Endothelial cell of hepatic sinusoid (primary cell): ENCODE measurements around the gene KREMEN1.

Source experiments
- in situ Hi-C: cut with HindIII; loops from 2 replicates; pipeline ENCODE4 v1.10.0; 2017; ENCODE audit warnings: low sequenced_read_pairs

The KREMEN1 gene

DNA sequence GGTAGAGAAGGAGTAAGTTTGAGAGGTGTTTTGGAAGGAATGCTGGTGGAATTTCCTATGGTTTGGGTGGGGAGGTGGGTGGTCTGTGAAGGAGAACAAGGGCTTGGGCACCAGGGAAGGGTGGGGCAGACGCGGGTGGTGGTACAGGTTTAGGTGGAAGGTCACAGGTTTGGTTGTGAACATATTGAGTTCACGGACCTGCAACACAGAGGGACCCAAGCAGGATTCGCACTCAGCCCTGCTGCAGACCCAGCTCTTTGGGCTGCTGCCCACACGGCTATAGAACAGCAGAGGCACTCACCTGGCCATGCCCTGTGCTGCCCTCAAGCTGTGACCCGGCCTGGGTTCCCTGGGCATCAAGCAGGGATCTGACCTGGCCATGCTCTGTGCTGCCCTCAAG, 99.4 kb downstream of the KREMEN1 start:
- in situ Hi-C loops, result no loop called here

DNA sequence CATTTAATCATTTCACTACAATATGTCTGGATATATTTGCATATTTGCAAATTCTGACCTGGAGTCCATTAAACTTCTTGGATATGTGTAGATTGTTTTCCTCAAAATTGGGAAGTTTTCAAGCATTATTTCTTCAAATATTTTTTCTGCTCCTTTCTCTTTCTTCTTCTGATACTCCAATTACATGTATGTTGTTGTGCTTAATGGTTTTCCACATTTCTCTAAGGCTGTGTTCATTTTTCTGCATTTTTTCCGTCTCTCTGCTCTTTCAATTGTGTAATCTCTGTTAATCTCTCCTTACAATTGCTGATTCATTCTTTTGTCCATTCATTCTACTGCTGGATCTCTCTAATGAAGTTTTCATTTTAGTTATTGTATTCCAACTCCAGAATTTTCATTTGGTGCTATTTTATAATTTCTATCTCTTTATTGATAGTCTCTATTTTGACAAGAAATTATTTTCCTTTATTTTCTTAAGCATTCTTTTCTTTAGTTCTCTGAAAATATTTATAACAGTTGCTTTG, 102.5 kb downstream of the KREMEN1 start:
- in situ Hi-C loops, result no loop called here

DNA sequence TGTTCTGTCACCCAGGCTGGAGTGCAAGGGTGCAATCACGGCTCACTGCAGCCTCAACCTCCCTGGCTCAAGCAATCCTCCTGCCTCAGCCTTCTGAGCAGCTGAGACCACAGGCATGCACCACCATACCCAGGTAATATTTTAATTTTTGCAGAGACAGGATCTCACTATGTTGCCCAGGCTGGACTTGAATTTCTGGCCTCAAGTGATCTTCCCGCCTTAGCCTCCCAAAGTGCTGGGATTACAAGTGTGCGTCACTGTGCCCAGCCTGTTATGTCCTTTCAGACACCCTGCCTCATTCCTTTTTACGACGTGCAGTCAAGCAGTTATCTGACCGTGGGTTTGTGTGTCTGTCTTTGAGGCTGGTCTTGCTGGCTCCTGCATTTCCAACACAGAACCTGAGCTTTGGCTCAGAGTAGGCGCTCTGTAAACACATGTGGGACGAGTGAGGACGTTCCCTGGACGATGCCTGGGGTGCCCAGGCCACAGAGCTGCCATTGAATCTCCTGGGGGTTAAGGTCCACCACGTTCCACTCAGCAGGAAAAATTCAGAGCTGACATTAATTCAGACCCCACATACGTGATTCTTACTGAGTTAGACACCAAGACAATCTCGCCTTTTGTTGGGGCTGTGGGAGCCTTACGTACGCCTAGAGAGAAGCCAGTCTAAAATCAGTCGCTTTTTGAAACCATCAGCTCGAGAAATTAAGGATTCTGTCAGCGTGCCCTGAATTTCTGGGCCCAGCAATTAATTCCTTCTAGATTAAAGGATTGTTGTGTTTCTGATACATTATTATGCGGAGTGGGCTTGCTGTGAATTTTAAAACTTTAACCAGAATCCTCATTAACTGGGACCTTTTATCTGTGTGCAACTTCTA, 111.4 kb downstream of the KREMEN1 start:
- in situ Hi-C loops, result no loop called here

DNA sequence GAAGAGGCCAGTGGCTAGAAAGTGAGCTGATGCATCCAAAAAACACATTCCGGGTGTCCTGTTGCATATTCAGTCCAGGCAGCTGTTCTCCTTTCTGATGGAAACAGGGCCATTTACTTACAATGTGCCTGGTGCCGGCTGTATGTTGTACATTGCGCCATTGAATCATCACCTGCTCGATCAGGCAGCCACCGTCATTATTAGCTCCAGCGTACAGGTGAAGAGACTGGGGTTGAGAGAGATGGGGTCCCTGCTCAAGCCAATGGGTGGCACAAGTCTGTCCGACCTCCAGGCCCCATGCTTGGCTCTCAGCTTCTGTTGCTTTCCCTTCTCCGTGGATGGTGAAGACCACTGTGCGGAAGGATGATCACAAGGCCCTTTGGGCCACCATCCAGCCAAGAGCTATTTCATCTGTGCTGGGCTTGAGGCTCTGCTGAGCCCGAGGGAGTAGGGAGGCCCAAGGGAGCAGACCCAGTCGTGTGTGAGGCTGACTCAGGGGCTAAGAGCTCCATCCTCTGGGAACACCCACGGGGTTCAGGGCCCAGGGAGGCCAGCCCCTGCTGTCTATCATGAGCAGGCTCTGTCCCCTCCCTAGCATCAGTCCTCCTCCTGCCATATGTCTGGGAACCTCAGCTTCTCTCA, 112.1 kb downstream of the KREMEN1 start:
- in situ Hi-C loops, result no loop called here

- in situ Hi-C loops, result no loop called here
Measured at GRCh38 chr22:29186302-29186701, 113.5 kb downstream of the KREMEN1 start.

DNA sequence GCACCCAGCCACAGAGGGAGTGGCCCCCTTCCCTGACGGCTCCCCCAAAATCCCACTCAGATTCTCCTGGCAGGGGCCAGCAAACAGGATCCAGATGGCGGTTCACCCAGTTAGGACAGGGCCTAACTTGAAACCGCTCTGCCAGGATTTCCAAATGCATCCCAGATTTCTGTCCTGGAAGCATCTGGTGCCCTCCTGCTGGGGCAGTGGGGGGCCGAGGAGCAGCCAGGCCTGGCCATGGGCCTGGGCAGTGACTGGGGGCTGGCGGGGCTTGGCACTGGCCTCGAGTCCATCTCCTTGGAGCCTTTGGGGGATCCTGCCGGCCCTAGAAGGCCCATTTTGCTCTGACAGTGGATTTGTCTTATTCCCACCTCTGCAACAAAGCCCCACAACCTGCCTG, 115.0 kb downstream of the KREMEN1 start:
- in situ Hi-C loops, result no loop called here

- in situ Hi-C loops, result no loop called here
Measured at GRCh38 chr22:29190051-29190450, 117.2 kb downstream of the KREMEN1 start.

GRCh38 chr22:29190918-29191317, 118.1 kb downstream of the KREMEN1 start:
- in situ Hi-C loops, result no loop called here

DNA sequence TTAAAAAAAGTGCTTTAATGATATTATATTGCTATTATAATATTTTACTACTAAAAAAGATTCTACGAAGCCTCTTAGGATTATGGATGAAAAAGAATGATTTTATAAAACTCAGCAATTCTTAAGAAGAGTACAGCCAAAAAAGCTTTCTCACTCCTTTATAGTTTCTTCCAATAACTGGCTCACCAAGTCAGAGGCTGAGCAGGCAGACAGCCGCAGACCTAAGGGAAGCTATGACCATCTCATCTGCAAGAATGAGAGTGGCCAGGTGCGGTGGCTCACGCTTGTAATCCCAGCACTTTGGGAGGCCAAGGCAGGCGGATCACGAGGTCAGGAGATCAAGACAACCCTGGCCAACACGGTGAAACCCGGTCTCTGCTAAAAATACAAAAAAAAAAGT, 120.2 kb downstream of the KREMEN1 start:
- in situ Hi-C loops, result no loop called here

DNA sequence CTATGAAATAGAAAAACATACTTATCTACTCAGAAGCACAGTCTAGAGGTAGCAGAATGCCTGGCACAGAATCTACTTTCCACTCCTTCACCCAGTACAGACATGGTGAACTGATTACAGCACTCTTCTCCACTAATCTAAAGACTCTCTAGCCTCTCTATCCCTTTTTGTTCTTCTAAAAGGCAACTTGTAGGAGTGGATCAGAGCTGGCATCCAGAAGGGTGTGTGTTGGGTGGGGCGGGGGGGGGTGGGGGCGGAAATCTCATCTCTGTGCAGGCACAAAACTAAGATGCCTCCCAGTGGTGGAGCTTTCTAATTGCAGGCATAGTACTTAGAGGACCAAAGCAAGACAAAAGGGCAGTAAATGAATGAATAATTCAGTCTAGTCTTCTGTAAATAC, 121.3 kb downstream of the KREMEN1 start:
- in situ Hi-C loops, result no loop called here

DNA sequence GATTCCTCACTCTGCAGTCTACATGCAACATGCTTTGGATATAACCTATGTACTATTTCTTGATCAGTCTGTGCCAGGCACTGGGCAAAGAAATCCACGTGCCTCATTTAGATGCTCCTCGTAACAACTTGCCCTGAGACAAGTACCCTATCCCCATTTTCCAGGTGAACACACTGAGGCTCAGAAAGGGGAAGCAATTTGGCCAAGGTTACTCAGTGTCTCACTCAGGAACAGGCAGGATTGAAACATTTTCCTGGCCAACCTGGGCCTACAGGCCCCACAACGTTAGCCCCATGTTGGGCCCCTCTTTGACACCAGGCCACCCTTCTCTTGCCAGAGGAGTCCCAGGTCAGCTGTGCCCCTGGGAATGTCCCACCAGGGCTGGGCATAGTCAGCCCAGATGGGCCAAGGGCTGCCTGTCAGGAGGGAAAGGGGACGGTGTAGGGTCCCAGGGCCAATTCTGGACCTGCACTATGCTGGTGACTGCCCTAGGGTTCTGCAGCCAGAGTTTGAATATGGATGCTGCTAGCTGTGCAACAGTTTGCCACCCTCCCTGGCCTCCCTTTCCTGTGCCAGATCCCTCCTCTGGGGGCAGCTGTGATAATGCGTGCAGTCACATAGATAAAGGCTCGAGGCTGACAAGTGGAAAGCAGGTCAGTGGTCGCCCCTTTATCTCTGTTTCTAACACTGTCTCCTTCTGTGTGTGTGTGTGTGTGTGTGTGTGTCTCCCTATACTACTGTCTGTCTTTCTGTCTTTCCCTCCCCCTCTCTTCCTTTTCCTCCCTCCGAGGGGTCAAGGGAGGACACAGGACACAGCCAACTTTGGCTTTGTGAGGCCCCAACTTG, 122.5 kb downstream of the KREMEN1 start:
- in situ Hi-C loops, result no loop called here

DNA sequence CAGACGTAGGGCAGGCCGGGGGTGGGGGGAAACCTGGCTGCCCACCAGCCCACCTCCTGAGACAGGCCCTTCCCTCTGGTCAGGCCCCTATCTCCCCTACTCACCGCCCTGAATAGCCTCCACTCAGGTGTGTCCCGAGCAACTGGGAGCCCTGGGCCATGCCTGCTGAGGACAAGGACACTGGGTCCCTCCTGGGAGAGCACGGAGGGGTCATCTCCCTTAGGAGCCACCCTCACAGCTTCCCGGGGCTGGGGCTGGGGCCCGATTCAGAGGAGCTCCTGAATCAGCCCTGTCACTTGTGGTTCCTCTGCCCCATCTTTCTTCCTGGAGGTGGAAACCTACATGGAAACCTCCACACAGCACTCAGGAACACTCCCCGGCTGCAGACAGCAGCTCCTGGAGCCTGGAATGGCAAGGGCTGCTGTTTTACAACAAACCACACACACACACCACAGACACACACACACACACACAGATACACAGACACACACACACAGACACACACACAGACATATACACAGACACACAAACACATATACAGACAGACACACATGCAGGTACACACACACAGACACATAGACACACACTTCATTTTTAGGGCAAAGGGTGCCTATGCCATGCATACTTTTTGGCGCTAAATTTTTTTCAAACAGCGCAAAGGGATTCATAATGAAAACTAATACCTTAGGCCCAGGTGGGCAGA, 123.3 kb downstream of the KREMEN1 start:
- in situ Hi-C loops, result no loop called here

- in situ Hi-C loops, result no loop called here
Measured at GRCh38 chr22:29197096-29197495, 124.3 kb downstream of the KREMEN1 start.

GRCh38 chr22:29198240-29198639, 125.4 kb downstream of the KREMEN1 start:
- in situ Hi-C loops, result no loop called here

DNA sequence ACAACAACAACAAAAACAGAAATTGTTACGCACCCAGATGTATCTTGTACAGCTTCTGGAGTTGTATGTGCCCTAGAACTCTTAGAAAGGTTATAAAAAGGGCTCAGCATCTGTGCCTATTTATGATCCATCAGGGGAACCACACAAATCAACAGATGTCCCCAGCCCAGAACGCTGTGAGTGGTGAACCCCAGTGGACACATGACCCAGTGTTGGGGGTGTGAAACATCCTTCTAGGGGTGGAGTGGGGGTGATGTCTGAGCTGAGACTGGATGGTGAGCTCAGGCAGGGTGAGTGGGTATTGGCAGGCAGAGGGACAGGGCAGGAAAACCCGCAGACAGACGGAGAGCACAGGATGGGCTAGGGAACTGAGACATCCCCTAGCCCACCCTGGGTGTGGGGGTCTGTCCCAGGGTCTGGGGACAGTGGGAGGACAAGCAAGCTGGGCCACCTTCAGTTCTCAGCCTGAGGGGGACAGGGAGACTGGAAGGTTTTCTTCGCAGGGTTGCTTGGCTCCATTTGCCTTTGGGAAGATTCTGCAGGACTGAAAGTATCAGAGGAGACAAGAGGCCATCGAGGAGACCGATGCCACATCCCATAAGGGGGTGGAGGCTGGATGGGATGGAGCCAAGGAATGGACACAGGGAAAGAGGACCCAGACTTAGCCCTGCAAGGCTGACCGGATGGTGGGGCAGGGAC, 127.0 kb downstream of the KREMEN1 start:
- in situ Hi-C loops, result no loop called here

DNA sequence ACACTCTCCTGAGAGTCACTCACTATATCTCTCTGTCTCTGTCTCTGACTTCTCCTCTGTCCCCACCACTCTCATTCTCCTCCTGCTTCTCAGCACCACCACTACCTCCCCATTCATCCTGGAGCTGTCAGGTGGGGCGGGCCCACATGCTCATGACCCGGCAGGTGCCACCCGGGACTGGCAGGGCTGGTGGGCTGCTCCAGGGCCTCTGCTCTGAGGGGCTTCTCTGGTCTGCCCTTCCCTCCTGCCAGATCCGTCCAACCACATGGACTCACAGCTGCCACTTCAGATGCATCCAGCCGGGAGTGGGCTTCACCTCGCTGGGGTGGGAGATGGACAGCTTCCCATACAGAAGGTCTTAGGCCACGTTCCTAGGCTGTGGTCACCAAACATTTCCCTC, 128.1 kb downstream of the KREMEN1 start:
- in situ Hi-C loops, result no loop called here

DNA sequence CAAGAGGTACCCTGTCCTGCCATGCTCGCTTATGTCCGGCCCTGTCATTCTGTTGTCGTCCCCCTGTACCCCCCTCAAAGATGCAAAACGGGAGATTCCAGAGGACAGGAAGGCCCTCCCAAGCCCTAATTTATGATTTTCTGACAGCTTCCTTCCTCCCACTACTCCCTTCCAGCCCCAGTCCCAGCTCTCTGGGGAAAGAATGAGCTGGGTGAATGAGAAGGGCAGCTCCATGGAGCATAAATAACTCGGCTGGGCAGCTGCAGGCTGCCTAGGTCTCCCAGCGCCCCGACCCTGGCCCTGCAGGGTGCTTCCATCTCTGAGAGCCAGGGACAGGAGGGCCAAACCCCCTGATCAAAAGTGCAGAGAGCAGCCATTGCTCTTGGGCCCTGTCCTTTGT, 128.9 kb downstream of the KREMEN1 start:
- in situ Hi-C loops, result no loop called here

DNA sequence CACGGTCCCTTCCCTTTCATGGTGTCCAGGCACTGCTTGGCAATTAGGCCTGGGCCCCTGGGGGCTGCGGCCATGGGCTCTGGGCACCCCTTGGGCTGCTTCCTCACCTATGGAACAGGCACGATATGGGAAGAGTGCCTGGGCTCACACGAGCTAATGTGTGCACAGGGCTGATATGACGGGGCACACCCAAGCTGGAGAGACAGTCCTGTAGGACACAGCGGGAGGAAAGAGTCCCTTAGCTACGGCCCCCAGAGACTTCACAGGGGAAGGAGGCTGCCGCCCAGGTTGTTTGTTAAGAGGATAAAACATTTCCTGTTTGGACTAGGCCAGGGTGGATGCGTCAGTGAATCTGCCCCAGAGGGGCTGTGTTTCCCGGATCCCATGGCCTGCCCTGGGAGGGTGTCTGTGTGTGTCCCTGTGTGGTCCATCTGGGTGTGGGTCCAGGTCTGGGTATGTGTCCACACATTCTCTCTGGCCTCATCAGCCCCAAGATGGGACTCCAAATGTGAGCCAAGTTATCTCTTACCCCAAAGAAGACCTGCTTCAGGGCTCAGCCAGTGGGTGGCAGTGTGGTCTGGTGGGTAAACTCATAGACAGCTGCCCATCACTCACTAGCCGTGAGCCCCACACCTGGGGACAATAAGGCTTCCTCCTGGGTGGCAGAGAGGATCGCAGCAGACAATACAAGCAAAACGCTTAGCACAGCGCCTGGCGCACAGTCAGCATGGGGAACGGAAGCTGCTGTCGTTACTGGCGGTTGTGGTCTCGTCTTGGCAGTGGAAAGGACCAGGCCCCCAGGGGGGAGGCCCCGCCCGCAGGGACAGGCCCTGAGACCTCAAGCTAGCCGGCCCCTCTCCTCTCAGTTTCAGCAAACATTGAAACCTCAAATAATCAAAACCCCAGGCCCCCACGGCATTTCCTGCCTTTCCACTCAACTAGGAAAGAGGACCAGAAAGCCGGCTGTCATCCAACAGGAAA, 129.7 kb downstream of the KREMEN1 start:
- in situ Hi-C loops, result no loop called here
